Measurements from ENCODE around the gene COL8A1. TPM values are rescaled to one million over a fixed set of nuclear protein-coding genes. Genes with fewer than 3 reads are reported as not detected.

Gene COL8A1
- total and polyA plus RNA-seq, 4 experiments from 2014 or later: not detected

- ChIA-PET POLR2A (ENCODE audit: partially characterized antibody) (no interaction called here), CTCF (ENCODE audit: partially characterized antibody) (no interaction called here)
- Mint-ChIP-seq H3K36me3 (no peaks in the 10 kb centered on the region), H3K9me3 (peaks cover 0 to 3% (median 0%) of the 10 kb centered on the region in 8 donors), H3K4me3 (no peak overlapping the region), H3K27me3 (peaks cover 23 to 28% of the 10 kb centered on the region in 2 donors), H3K27ac (no peak overlapping the region), H3K4me1 (peaks cover 10 to 15% (median 13%) of the 10 kb centered on the region in 4 donors)
- H3K36me3 ChIP-seq (ENCODE audit: insufficient read depth, low read length): no peaks in the 10 kb centered on the region
- intact Hi-C loops (cut with micrococcal nuclease): no loop called here
- H3K9me3 ChIP-seq (ENCODE audit: control insufficient read depth in 1 of 2, low read length in 2 of 2): no peaks in the 10 kb centered on the region
- DNase-seq: no peak
- H3K27me3 ChIP-seq (ENCODE audit: insufficient read depth, low read length): peaks cover 4% of the 10 kb centered on the region
- no peak overlapping the region for H3K4me3 ChIP-seq (ENCODE audit: low read length in 2 of 2)
- H3K4me1 ChIP-seq (ENCODE audit: insufficient read depth, low read length): no peaks in the 10 kb centered on the region
- no peak overlapping the region for H3K27ac ChIP-seq (ENCODE audit: low read depth, low read length)
Measured at GRCh38 chr3:99640214-99640851, 1.9 kb downstream of the COL8A1 start.

- DNase-seq: no peak
- Histone ChIP-seq H3K9me3 (ENCODE audit: control insufficient read depth in 1 of 2, low read length in 2 of 2) (no peaks in the 10 kb centered on the region), H3K27me3 (ENCODE audit: insufficient read depth, low read length) (no peaks in the 10 kb centered on the region), H3K36me3 (ENCODE audit: insufficient read depth, low read length) (no peaks in the 10 kb centered on the region), H3K4me1 (ENCODE audit: insufficient read depth, low read length) (no peaks in the 10 kb centered on the region), H3K27ac (ENCODE audit: low read depth, low read length) (no peak overlapping the region), H3K4me3 (ENCODE audit: low read length in 2 of 2) (no peak overlapping the region)
- Mint-ChIP-seq H3K4me3 (no peak overlapping the region), H3K36me3 (no peaks in the 10 kb centered on the region), H3K4me1 (peaks cover 10 to 15% (median 13%) of the 10 kb centered on the region in 4 donors), H3K27ac (no peak overlapping the region), H3K9me3 (peaks cover 0 to 3% (median 0%) of the 10 kb centered on the region in 8 donors), H3K27me3 (peaks cover 21 to 26% of the 10 kb centered on the region in 2 donors)
- ChIA-PET POLR2A (ENCODE audit: partially characterized antibody) (no interaction called here), CTCF (ENCODE audit: partially characterized antibody) (no interaction called here)
- intact Hi-C loops (cut with micrococcal nuclease): no loop called here
Measured at GRCh38 chr3:99641480-99641879, 3.1 kb downstream of the COL8A1 start.

- Histone ChIP-seq H3K4me3 (ENCODE audit: low read length in 2 of 2) (no peak overlapping the region), H3K27me3 (ENCODE audit: insufficient read depth, low read length) (no peaks in the 10 kb centered on the region), H3K36me3 (ENCODE audit: insufficient read depth, low read length) (no peaks in the 10 kb centered on the region), H3K9me3 (ENCODE audit: control insufficient read depth in 1 of 2, low read length in 2 of 2) (no peaks in the 10 kb centered on the region), H3K4me1 (ENCODE audit: insufficient read depth, low read length) (no peaks in the 10 kb centered on the region), H3K27ac (ENCODE audit: low read depth, low read length) (no peak overlapping the region)
- Mint-ChIP-seq H3K27me3 (peaks cover 21% of the 10 kb centered on the region in 2 donors), H3K36me3 (no peaks in the 10 kb centered on the region), H3K9me3 (peaks cover 0 to under 1% (median 0%) of the 10 kb centered on the region in 8 donors), H3K27ac (no peak overlapping the region), H3K4me1 (peaks cover 8 to 15% (median 13%) of the 10 kb centered on the region in 4 donors), H3K4me3 (no peak overlapping the region)
- DNase-seq: no peak
- intact Hi-C loops (cut with micrococcal nuclease): no loop called here
- ChIA-PET CTCF (ENCODE audit: partially characterized antibody) (interaction anchor here (1.6 kb wide), 1 partner anchor 9 kb away, joined by 3 read pairs; no protein-coding TSS in a partner anchor), POLR2A (ENCODE audit: partially characterized antibody) (no interaction called here)
Measured at GRCh38 chr3:99641982-99642381, 3.6 kb downstream of the COL8A1 start.

GRCh38 chr3:99644017-99644416 is 5.6 kb downstream of the COL8A1 start:
- H3K4me3 ChIP-seq (ENCODE audit: low read length in 2 of 2): no peak overlapping the region
- Mint-ChIP-seq H3K27me3 (peaks cover 7 to 11% of the 10 kb centered on the region in 2 donors), H3K36me3 (no peaks in the 10 kb centered on the region), H3K9me3 (no peaks in the 10 kb centered on the region), H3K4me3 (no peak overlapping the region), H3K27ac (no peak overlapping the region), H3K4me1 (no peaks in the 10 kb centered on the region)
- ChIA-PET CTCF (ENCODE audit: partially characterized antibody) (no interaction called here), POLR2A (ENCODE audit: partially characterized antibody) (no interaction called here)
- H3K9me3 ChIP-seq (ENCODE audit: control insufficient read depth in 1 of 2, low read length in 2 of 2): no peaks in the 10 kb centered on the region
- no peaks in the 10 kb centered on the region for H3K36me3 ChIP-seq (ENCODE audit: insufficient read depth, low read length)
- H3K27ac ChIP-seq (ENCODE audit: low read depth, low read length): no peak overlapping the region
- H3K27me3 ChIP-seq (ENCODE audit: insufficient read depth, low read length): no peaks in the 10 kb centered on the region
- DNase-seq: no peak
- H3K4me1 ChIP-seq (ENCODE audit: insufficient read depth, low read length): no peaks in the 10 kb centered on the region
- intact Hi-C loops (cut with micrococcal nuclease): no loop called here

GRCh38 chr3:99644746-99645145 is 6.4 kb downstream of the COL8A1 start:
- Mint-ChIP-seq H3K4me3 (no peak overlapping the region), H3K27ac (no peak overlapping the region), H3K9me3 (no peaks in the 10 kb centered on the region), H3K27me3 (peaks cover 2 to 7% of the 10 kb centered on the region in 2 donors), H3K36me3 (no peaks in the 10 kb centered on the region), H3K4me1 (no peaks in the 10 kb centered on the region)
- Histone ChIP-seq H3K27me3 (ENCODE audit: insufficient read depth, low read length) (no peaks in the 10 kb centered on the region), H3K9me3 (ENCODE audit: control insufficient read depth in 1 of 2, low read length in 2 of 2) (no peaks in the 10 kb centered on the region), H3K4me1 (ENCODE audit: insufficient read depth, low read length) (no peaks in the 10 kb centered on the region), H3K4me3 (ENCODE audit: low read length in 2 of 2) (no peak overlapping the region), H3K36me3 (ENCODE audit: insufficient read depth, low read length) (no peaks in the 10 kb centered on the region), H3K27ac (ENCODE audit: low read depth, low read length) (no peak overlapping the region)
- CTCF ChIA-PET (ENCODE audit: partially characterized antibody): no interaction called here
- DNase-seq: no peak
- POLR2A ChIA-PET (ENCODE audit: partially characterized antibody): no interaction called here
- intact Hi-C loops (cut with micrococcal nuclease): no loop called here

- Mint-ChIP-seq H3K9me3 (no peaks in the 10 kb centered on the region), H3K4me3 (no peak overlapping the region), H3K4me1 (no peaks in the 10 kb centered on the region), H3K27me3 (peaks cover 2 to 4% of the 10 kb centered on the region in 2 donors), H3K27ac (no peak overlapping the region), H3K36me3 (no peaks in the 10 kb centered on the region)
- Histone ChIP-seq H3K4me3 (ENCODE audit: low read length in 2 of 2) (no peak overlapping the region), H3K27ac (ENCODE audit: low read depth, low read length) (no peak overlapping the region), H3K4me1 (ENCODE audit: insufficient read depth, low read length) (no peaks in the 10 kb centered on the region), H3K9me3 (ENCODE audit: control insufficient read depth in 1 of 2, low read length in 2 of 2) (no peaks in the 10 kb centered on the region), H3K36me3 (ENCODE audit: insufficient read depth, low read length) (no peaks in the 10 kb centered on the region), H3K27me3 (ENCODE audit: insufficient read depth, low read length) (no peaks in the 10 kb centered on the region)
- intact Hi-C loops (cut with micrococcal nuclease): no loop called here
- no peak for DNase-seq
- ChIA-PET POLR2A (ENCODE audit: partially characterized antibody) (no interaction called here), CTCF (ENCODE audit: partially characterized antibody) (no interaction called here)
Measured at GRCh38 chr3:99645277-99646106, 7.1 kb downstream of the COL8A1 start.

- CTCF ChIA-PET (ENCODE audit: partially characterized antibody): no interaction called here
Measured at GRCh38 chr3:99646107-99646435, 7.7 kb downstream of the COL8A1 start.

More at GRCh38 chr3:99646107-99646435, 7.7 kb downstream of the COL8A1 start:
- Mint-ChIP-seq H3K27me3 (peaks cover 2 to 4% of the 10 kb centered on the region in 2 donors), H3K9me3 (no peaks in the 10 kb centered on the region), H3K4me1 (no peaks in the 10 kb centered on the region), H3K36me3 (no peaks in the 10 kb centered on the region), H3K27ac (no peak overlapping the region), H3K4me3 (no peak overlapping the region)
- Histone ChIP-seq H3K36me3 (ENCODE audit: insufficient read depth, low read length) (no peaks in the 10 kb centered on the region), H3K4me3 (ENCODE audit: low read length in 2 of 2) (no peak overlapping the region), H3K27ac (ENCODE audit: low read depth, low read length) (no peak overlapping the region), H3K9me3 (ENCODE audit: control insufficient read depth in 1 of 2, low read length in 2 of 2) (no peaks in the 10 kb centered on the region), H3K27me3 (ENCODE audit: insufficient read depth, low read length) (no peaks in the 10 kb centered on the region), H3K4me1 (ENCODE audit: insufficient read depth, low read length) (no peaks in the 10 kb centered on the region)
- no peak for DNase-seq
- intact Hi-C loops (cut with micrococcal nuclease): no loop called here
- POLR2A ChIA-PET (ENCODE audit: partially characterized antibody): no interaction called here

All from CD4-positive, alpha-beta memory T cell (primary cell).